Neural crest cell (in vitro differentiated cells): ENCODE data around the gene LCORL. TPM values are rescaled to one million over a fixed set of nuclear protein-coding genes. Genes with fewer than 3 reads are reported as not detected.

Source experiments
- DNase-seq: peaks from one replicate; pipeline ENCODE4 v3.0.0; 2021; ENCODE audit warnings: low read depth, mixed read lengths, low spot score
- H3K27ac Mint-ChIP-seq: one replicate; pipeline ENCODE4 v1.8.0; 2021; ENCODE audit warnings: mild to moderate bottlenecking, mixed read lengths; ENCODE audit not compliant: unreplicated experiment
- H3K27me3 Mint-ChIP-seq: 2 replicates; pipeline ENCODE4 v1.8.0; 2021; ENCODE audit warnings: low read depth, mild to moderate bottlenecking, mixed read lengths
- H3K36me3 Mint-ChIP-seq: 2 replicates; pipeline ENCODE4 v1.8.0; 2021; ENCODE audit warnings: low read depth, mild to moderate bottlenecking, mixed read lengths
- H3K4me1 Mint-ChIP-seq: 2 replicates; pipeline ENCODE4 v1.8.0; 2021; ENCODE audit warnings: mixed read lengths
- H3K4me3 Mint-ChIP-seq: one replicate; pipeline ENCODE4 v1.8.0; 2021; ENCODE audit warnings: mild to moderate bottlenecking, mixed read lengths
- H3K9me3 Mint-ChIP-seq: 2 replicates; pipeline ENCODE4 v1.8.0; 2021; ENCODE audit warnings: mixed read lengths
- CTCF ChIP-seq: fragments of 200-600 bp; sonication (generic); conservative IDR thresholded peaks from 2 replicates; pipeline ENCODE4 v1.5.0; 2021; ENCODE audit warnings: antibody characterized with exemption, mild to moderate bottlenecking
- total RNA-seq: library from RNA; stranded (reverse); gene quantifications from 2 replicates; pipeline ENCODE4 v1.2.1, GENCODE V29; 2021

The LCORL gene
- total RNA-seq, 1 donor from 2014 or later = 26.1 TPM

DNA sequence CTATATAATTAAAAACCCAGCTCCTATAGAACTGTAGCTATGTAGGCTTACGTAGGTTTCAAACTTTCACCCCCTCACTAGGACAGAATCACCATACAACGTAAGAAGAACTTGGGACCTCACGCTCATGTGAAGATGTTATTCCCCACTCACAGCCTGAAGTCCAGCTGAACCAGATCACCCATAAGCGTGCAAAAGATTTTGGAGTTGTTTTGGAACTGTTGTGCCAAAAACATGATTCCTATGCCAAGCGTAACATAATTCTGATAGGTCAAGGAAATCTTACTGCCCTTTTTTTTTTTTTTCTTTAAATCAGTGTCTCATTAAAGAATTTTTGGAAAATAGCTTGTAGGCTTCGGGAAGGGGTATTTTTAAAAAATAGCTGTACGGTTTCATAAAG is 57.0 kb downstream of the LCORL start:
- H3K36me3 Mint-ChIP-seq = no peaks in the 10 kb centered on the region
- H3K27me3 Mint-ChIP-seq = no peaks in the 10 kb centered on the region
- H3K4me1 Mint-ChIP-seq = no peaks in the 10 kb centered on the region
- no peak overlapping the region for H3K27ac Mint-ChIP-seq
- DNase-seq = no peak
- no peak for TF ChIP-seq CTCF
- no peak overlapping the region for H3K4me3 Mint-ChIP-seq
- no peaks in the 10 kb centered on the region for H3K9me3 Mint-ChIP-seq

GRCh38 chr4:17962171-17962570 is 59.4 kb downstream of the LCORL start:
- no peak overlapping the region for H3K4me3 Mint-ChIP-seq
- H3K27me3 Mint-ChIP-seq = no peaks in the 10 kb centered on the region
- peaks cover 1% of the 10 kb centered on the region for H3K9me3 Mint-ChIP-seq
- H3K27ac Mint-ChIP-seq = peak overlapping the region; percentile 45
- peaks cover 5% of the 10 kb centered on the region for H3K36me3 Mint-ChIP-seq
- H3K4me1 Mint-ChIP-seq = no peaks in the 10 kb centered on the region
- no peak for TF ChIP-seq CTCF
- DNase-seq = no peak

GRCh38 chr4:17961249-17961648 is 60.3 kb downstream of the LCORL start:
- Mint-ChIP-seq H3K4me3 (no peak overlapping the region), H3K27ac (no peak overlapping the region), H3K9me3 (peaks cover 6% of the 10 kb centered on the region), H3K27me3 (no peaks in the 10 kb centered on the region), H3K4me1 (no peaks in the 10 kb centered on the region), H3K36me3 (peaks cover 11% of the 10 kb centered on the region)
- no peak for TF ChIP-seq CTCF
- DNase-seq = no peak

GRCh38 chr4:17958181-17958580 is 63.4 kb downstream of the LCORL start:
- Mint-ChIP-seq H3K9me3 (peaks cover 17% of the 10 kb centered on the region), H3K36me3 (peaks cover 39% of the 10 kb centered on the region), H3K4me3 (no peak overlapping the region), H3K27me3 (no peaks in the 10 kb centered on the region), H3K4me1 (no peaks in the 10 kb centered on the region), H3K27ac (no peak overlapping the region)
- DNase-seq = no peak
- no peak for TF ChIP-seq CTCF

DNA sequence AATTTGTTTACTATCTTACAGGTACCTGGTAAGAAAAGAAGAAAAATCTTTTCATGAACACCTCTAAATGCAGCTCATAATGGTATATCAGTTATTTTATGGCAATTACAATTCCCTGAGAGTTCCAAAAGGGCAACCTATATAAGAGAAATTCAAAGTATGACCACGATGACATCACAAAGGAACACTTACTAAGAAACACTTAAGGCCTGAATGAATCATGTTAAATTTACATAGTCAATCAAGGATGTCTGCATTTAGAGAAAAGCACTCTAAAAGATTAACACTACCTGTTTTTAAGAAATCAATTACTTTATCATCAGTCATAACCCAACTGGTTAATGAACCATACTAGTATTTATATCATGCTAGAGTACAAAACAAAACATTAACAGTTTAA is 63.9 kb downstream of the LCORL start:
- no peak for DNase-seq
- no peak overlapping the region for H3K4me3 Mint-ChIP-seq
- H3K9me3 Mint-ChIP-seq = peaks cover 17% of the 10 kb centered on the region
- no peaks in the 10 kb centered on the region for H3K27me3 Mint-ChIP-seq
- no peak for TF ChIP-seq CTCF
- peaks cover 44% of the 10 kb centered on the region for H3K36me3 Mint-ChIP-seq
- no peak overlapping the region for H3K27ac Mint-ChIP-seq
- no peaks in the 10 kb centered on the region for H3K4me1 Mint-ChIP-seq

GRCh38 chr4:17956245-17956644 is 65.3 kb downstream of the LCORL start:
- Mint-ChIP-seq H3K9me3 (peaks cover 17% of the 10 kb centered on the region), H3K27ac (no peak overlapping the region), H3K4me1 (no peaks in the 10 kb centered on the region), H3K4me3 (no peak overlapping the region), H3K27me3 (no peaks in the 10 kb centered on the region), H3K36me3 (peaks cover 47% of the 10 kb centered on the region)
- no peak for DNase-seq
- no peak for TF ChIP-seq CTCF
